Breast epithelium (tissue), 3 donors: Measurements from ENCODE around the gene PIGB.

Experiments
- POLR2A ChIP-seq: fragments of 450-650 bp; IDR thresholded peaks from one replicate; pipeline ENCODE4 v1.6.1; 2016; ENCODE audit warnings: antibody characterized with exemption, mild to moderate bottlenecking, moderate library complexity
- POLR2AphosphoS5 ChIP-seq, 3 donors: sonication (generic); formaldehyde crosslinking; IDR thresholded peaks; one replicate each; pipeline ENCODE4 v1.6.1; 2017; ENCODE audit warnings: antibody characterized with exemption in 3 of 3
- TF ChIP-seq, protein P1 (sequence below), 3 donors: fragments of 450-650 bp; IDR thresholded peaks; one replicate each; pipeline ENCODE4 v1.5.1; 2016 to 2017; ENCODE audit warnings: antibody characterized with exemption in 3 of 3, mild to moderate bottlenecking in 3 of 3, moderate library complexity in 3 of 3

DNA sequence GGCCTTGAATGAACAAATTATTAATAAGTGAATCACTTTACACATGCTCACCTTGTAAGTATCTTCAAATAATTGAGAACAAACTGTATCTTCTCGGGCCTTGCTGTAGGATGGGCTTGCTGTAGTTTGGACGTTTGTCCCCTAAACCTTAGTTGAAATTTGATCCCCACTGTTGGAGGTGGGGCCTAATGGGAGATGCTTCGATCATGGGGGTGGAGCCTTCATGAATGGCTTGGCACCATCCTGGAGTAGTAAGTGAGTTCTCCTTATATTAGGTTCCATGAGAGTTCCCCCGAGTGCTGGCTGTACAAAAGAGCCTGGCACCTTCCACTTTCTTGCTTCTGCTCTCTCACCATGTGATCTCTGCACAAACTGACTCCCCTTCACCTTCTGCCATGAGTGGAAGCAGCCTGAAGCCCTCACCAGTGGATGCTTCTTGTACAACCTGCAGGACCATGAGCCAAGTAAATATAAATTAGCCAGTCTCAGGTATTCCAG lies 29.3 kb downstream of the PIGB start:
- TF ChIP-seq, protein P1, sequence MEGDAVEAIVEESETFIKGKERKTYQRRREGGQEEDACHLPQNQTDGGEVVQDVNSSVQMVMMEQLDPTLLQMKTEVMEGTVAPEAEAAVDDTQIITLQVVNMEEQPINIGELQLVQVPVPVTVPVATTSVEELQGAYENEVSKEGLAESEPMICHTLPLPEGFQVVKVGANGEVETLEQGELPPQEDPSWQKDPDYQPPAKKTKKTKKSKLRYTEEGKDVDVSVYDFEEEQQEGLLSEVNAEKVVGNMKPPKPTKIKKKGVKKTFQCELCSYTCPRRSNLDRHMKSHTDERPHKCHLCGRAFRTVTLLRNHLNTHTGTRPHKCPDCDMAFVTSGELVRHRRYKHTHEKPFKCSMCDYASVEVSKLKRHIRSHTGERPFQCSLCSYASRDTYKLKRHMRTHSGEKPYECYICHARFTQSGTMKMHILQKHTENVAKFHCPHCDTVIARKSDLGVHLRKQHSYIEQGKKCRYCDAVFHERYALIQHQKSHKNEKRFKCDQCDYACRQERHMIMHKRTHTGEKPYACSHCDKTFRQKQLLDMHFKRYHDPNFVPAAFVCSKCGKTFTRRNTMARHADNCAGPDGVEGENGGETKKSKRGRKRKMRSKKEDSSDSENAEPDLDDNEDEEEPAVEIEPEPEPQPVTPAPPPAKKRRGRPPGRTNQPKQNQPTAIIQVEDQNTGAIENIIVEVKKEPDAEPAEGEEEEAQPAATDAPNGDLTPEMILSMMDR (IDR thresholded peaks at IDR 0.05): no peak
- TF ChIP-seq POLR2A (no peak), POLR2AphosphoS5 (IDR thresholded peaks at IDR 0.05) (no peak)
